Suppressor macrophage (primary cell): ENCODE data around the gene PRKN.

ENCODE experiments used
- DNase-seq, 4 experiments: peaks; one replicate each; pipeline ENCODE4 v3.0.0-alpha.2; 2020 to 2022

Gene PRKN

GRCh38 chr6:161434921-161435747 lies 1292.4 kb downstream of the PRKN start:
- DNase-seq = no peak

- no peak for DNase-seq
Observed at GRCh38 chr6:161434350-161434749, 1293.2 kb downstream of the PRKN start.

GRCh38 chr6:161432546-161432945 lies 1295.0 kb downstream of the PRKN start:
- DNase-seq = no peak

- no peak for DNase-seq
Observed at GRCh38 chr6:161429921-161430490, 1297.6 kb downstream of the PRKN start.

GRCh38 chr6:161424421-161424820 lies 1303.1 kb downstream of the PRKN start:
- DNase-seq = no peak

- DNase-seq = no peak
Observed at GRCh38 chr6:161422710-161423680, 1304.6 kb downstream of the PRKN start.

- peak; percentile 46 to 79 (median 62) for DNase-seq
Observed at GRCh38 chr6:161418463-161418945, 1309.1 kb downstream of the PRKN start.

- DNase-seq = no peak
Observed at GRCh38 chr6:161417717-161418462, 1309.7 kb downstream of the PRKN start.

- DNase-seq = no peak
Observed at GRCh38 chr6:161415302-161415855, 1312.2 kb downstream of the PRKN start.

- DNase-seq = no peak
Observed at GRCh38 chr6:161414707-161415106, 1312.9 kb downstream of the PRKN start.

- DNase-seq = no peak
Observed at GRCh38 chr6:161414180-161414579, 1313.4 kb downstream of the PRKN start.

- no peak for DNase-seq
Observed at GRCh38 chr6:161413355-161413771, 1314.2 kb downstream of the PRKN start.

GRCh38 chr6:161412795-161413194 lies 1314.8 kb downstream of the PRKN start:
- DNase-seq = no peak

GRCh38 chr6:161411265-161411944 lies 1316.2 kb downstream of the PRKN start:
- no peak for DNase-seq

GRCh38 chr6:161410736-161411135 lies 1316.8 kb downstream of the PRKN start:
- DNase-seq = no peak

GRCh38 chr6:161410076-161410475 lies 1317.5 kb downstream of the PRKN start:
- DNase-seq = no peak

GRCh38 chr6:161409353-161409752 lies 1318.2 kb downstream of the PRKN start:
- DNase-seq = no peak

- no peak for DNase-seq
Observed at GRCh38 chr6:161408041-161408440, 1319.5 kb downstream of the PRKN start.

- no peak for DNase-seq
Observed at GRCh38 chr6:161407581-161407980, 1320.0 kb downstream of the PRKN start.

- DNase-seq = no peak
Observed at GRCh38 chr6:161407115-161407514, 1320.5 kb downstream of the PRKN start.

- DNase-seq = peak in 2 of 4 experiments; percentile 16 to 48
Observed at GRCh38 chr6:161406646-161407045, 1320.9 kb downstream of the PRKN start.
